GDM1 (cell line): Measurements from ENCODE around the gene ZNF382.
"Not testable (repeated sequence)": the region's sequence is repeated elsewhere in the genome, so short reads cannot be mapped to it uniquely, and the experiment has no call there.

Experiments used
- DNase-seq: peaks from one replicate; lab custom pipeline; 2025; lab: John Stamatoyannopoulos, UW

Gene ZNF382

DNA sequence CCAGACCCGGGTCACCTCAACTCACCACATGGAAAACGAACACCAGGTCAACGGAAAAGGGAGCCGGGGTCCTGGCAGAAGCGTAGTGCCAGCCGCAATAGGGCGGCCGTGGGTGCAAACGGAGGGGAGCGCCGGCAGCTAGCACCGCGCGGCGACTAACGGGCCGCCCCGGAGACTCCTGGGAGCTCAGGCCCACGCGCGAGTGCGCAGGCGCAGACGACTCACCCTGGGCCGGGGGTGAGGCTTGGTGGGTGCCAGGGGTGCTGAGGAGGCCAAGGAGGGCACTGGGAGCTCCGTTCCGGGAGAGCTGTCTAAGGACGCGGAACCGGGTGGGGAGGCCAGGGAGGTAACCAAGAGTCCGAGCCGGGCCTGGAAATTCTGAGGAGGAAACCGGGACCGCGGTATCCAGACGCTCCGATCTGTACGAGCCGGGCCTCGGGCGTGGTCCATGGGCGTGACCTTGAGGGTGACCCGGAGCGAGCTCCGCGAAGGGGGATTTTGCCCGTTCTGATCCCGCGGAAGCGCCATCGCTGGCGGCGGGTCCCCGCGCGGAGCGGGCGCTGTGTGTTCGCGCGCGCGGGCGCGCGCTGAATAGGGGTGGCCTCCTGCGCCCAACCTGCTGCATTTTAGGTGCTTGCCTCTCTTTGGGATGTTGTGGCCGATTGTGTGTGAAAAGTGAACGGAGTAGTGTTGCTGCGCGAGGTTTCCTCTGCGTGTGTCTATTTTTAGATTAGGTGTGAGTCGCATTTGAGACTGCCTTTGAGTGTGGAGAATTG is at the start of gene ZNF382:
Gene ZNF382, plus strand, starts transcription at position 213 of the 776 bp plus-strand sequence. CDS start 4,602 bp downstream, outside the sequence.
- peak; percentile 48 for DNase-seq

DNA sequence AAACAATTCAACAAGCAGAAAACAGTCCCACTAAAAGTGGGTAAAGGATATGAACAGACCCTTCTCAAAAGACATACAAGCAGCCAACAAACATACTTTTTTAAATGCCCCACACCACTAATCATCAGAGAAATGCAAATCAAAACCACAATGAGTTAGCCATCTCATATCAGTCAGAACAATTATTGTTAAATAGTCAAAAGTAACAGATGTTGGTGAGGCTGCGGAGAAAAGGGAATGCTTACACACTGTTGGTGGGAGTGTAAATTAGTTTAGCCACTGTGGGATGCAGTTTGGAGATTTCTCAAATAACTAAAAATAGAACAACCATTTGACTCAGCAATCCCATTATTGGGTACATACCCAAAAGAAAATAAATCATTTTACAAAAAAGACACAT is 40.7 kb upstream of the ZNF382 start:
- DNase-seq = no peak

DNA sequence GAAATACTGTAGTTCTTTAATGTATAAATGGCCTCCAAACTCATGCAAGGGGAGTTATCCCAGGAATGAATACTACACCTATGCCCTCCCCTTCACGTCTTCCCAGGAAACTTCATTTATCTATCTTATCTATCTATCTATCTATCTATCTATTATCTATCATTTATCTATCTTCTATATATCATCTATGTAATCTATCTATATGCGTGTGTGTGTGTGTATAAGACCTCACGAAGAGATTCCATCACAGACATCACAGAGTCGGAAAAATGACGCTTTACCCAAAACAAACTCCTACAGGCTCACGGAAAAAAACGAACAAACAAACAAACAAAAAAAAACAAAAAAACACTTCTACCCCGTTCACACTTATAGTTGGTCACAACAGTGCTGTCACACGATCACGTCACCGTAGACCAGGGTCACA is 32.5 kb upstream of the ZNF382 start:
- DNase-seq = no peak

DNA sequence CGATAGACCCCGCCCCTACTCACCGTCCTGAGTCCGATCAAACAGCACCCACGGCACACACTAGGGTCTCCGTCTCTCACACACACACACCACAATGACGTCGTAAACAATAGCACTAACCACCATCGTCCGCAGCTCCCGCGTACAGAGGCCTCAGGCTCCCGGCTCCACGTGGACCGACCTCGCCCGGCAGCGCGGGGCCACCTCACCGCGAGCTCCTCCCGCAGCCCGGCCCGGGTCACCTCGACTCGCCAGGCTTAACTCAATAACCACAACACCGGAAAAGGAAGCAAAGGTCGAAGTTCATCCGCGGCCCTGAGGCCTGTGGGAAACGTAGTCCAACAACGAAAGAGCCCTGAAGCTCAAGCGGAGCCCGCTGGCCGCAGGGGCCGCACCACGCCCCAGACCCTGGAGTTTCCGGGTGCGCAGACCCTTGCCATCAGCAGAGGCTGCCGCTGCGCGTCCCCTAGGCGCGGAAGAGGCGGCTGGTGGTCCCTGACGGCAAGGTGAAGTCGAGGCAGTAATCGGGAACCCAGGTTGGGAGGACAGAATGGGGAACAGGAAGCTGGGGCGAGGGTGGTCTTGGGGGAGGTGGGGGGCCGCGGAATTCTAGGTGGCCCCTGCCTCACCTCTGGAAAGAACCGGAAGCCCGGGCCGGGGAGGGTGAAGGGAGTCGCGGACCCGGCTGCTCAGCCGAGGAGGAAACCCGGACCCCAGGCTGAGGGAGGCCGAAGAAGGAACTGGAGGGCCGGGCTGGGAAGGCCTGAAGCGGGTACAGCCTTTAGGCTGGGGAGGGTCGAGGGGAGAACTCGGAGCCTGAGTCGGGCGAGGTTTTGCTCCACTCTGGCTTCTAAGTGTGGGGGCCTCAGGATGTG is 31.9 kb upstream of the ZNF382 start, which contains the start of gene ZNF529:
Gene ZNF529, minus strand, starts transcription at position 273 of the 875 bp plus-strand sequence. CDS start 946 bp downstream, outside the sequence.
- peak; percentile 79 for DNase-seq

DNA sequence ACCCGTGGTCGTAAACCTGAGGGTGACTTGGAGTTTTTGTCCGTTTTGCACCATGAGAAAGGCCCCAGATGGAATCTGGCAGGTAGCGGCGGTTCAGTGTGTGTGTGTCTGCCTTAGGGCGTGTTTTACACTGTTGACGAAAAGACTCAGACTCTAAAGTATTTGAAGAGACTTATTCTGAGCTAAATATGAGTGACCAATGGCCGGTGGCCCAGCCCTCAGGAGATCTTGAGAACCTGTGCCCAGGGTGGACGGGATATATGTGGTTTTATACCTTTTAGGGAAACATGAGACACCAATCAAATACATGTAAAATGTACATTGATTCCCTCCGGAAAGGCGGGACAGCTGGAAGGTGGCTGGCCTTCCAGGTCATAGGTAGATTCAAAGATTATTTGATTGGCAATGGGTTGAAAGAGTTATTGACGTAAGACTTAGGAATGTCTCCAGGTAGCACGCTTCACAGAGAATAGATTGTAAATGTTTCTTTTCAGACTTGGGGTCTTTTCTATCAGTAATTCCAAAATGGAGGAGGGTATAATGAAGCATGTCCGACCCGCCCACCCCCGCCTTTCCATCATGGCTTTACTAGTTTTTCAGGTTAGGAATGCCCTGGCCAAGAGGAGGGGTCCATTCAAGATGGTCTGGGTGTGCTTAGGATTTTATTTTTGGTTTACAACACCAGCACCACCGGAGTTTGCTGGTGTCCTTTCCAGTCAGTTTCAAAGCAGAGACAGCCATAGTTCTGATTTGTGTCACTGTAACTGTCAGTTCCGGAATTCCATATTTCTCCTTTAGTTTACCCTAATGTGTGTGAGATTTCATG is 31.0 kb upstream of the ZNF382 start:
- DNase-seq = no peak

DNA sequence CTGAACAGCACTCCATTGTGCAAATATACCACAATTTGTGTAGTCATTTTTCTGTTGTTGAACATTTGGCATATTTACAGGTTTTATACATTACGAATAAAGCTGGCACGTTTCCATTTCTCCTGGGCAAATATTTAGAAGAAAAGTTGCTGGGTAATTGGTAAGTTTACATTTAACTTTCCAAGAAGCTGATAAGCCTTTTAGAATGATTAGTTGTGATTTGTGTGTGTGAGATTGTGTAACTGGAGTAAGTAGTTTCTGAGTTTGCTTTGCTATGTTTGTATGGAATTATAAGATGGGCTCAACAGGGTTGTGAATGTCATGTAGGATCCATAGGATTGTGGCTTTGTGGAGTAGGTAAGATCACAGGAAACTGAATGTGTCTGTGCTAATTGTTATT is 30.4 kb upstream of the ZNF382 start:
- DNase-seq = no peak

DNA sequence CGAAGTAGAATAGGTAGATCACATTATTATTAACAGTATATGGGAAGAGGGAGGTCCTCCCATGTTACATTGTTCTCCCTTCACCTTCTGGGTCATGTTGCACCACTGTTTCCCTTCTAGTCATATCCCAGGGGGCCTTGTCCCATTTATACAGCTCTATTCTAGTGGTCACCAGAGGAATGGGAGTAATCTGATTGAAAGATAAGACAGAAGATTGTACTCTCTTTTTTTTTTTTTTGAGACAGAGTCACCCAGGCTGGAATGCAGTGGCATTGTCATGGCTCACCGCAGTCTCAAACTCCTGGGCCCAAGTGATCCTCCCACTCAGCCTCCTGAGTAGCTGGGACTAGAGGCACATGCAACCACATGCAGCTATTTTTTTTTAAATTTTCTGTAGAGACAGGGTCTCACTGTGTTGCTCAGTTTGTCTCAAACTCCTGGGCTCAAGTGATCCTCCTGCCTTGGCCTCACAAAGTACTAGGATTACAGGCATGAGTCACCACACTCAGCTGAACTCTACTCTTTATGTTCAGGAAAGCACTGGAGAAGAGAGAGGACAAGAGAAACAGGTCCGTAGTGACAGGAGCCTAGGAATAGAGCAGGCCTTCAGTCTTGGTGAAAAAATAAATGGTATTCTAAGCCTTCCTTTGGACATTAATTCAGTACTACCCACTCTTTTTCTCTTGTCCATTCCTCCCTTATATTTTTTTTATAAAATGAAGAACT is 27.7 kb upstream of the ZNF382 start:
- DNase-seq = no peak

DNA sequence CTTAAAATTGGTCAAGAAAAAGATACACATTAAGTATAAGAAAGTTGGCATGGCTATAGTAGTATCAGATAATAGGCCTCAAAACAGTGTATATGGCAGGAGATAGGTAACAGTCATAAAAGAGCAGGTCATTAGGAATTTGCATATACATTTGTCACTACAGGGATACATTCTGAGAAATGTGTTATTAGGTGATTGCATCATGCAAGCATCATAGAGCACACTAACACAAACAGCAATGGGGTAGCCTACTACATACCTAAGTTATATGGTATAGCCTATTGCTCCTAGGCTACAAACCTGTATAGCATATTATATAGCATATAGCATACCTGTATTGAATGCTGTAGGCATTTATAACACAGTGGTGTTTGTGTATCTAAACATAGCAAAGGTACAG is 25.9 kb upstream of the ZNF382 start:
- DNase-seq = no peak

DNA sequence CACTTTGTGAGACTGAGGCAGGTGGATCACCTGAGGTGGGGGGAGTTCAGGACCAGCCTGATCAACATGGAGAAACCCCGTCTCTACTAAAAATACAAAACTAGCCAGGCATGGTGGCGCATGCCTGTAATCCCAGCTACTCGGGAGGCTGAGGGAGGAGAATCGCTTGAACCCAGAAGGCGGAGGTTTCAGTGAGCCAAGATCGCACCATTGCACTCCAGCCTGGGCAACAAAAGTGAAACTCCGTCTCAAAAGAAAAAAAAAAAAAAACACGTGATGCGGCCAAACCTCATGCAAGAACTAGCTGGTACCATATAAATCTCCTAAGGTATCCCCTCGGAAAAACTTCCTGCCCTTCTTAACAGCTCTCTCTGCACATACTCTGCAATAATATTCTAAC is 2.4 kb upstream of the ZNF382 start:
- DNase-seq = not testable (repeated sequence)

DNA sequence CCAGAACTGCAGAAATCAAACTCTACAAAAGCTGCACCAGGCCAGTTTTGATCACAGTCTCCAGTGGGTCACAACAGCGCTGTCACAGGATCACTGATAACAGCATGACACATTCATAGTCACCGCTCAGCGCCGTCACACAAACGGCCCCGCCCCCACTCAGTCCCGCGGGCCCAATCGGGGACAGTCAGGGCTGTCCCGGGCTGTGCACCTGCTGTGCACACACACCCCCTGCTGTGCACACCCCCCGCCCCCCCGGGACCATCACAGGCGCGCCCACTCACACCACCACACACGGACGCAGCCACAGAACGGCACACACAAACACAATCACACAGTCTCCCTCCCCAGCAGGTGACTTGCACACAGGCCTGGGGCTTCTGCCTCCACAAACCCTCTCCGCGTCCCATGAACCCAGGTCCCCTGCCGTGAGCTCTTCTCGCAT is 435 bp upstream of the ZNF382 start:
- DNase-seq = peak; percentile 23

DNA sequence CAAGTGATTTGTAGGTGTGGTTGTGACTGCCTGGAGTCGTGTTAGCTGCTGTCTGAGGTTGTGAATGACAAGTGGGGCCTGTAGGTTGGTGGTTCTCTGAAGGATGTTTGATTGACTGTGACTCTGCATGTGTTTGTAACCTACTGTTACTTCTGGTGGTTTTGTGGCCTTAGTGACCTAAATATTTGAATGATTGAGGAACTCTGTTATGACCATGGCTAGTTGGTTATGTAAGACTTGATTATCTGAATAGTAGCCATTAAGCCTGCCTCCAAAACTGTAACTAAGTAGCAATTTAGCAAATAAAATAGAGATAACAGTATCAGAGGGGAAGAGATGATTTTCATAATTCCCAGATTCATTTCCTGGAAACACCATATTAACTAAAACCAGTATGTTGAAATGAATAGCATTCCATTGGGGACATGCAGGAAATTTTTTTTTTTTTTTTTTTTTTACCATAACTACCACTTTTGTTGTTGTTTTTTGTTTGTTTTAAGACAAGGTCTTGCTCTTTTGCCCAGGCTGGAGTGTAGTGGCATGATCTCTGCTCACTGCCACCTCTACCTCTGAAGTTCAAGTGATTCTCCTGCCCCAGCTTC is 865 bp downstream of the ZNF382 start:
- DNase-seq = no peak

DNA sequence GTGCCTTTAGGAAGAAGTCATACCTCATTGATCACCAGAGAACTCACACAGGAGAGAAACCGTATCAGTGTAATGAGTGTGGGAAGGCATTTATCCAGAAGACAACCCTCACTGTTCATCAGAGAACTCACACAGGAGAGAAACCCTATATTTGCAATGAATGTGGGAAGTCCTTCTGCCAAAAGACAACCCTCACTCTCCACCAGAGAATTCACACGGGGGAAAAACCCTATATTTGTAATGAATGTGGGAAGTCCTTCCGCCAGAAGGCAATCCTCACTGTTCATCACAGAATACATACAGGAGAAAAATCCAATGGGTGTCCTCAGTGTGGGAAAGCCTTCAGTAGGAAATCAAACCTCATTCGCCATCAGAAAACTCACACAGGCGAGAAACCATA is 21.9 kb downstream of the ZNF382 start:
- no peak for DNase-seq

DNA sequence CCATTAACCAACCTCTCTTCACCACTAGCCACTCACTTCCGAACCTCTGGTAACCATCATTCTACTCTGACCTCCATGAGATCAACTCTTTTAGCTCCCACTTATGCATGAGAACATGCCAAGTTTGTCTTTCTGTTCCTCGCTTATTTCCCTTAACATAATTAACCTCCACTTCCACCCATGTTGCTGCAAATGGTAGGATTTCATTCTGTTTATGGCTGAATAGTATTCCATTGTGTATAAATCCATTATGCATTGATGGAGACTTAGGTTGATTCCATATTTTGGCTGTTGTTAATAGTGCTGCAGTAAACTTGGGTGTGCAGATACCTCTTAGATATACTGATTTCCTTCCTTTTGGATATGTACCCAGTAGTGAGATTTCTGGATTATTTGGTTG is 30.2 kb downstream of the ZNF382 start:
- no peak for DNase-seq

DNA sequence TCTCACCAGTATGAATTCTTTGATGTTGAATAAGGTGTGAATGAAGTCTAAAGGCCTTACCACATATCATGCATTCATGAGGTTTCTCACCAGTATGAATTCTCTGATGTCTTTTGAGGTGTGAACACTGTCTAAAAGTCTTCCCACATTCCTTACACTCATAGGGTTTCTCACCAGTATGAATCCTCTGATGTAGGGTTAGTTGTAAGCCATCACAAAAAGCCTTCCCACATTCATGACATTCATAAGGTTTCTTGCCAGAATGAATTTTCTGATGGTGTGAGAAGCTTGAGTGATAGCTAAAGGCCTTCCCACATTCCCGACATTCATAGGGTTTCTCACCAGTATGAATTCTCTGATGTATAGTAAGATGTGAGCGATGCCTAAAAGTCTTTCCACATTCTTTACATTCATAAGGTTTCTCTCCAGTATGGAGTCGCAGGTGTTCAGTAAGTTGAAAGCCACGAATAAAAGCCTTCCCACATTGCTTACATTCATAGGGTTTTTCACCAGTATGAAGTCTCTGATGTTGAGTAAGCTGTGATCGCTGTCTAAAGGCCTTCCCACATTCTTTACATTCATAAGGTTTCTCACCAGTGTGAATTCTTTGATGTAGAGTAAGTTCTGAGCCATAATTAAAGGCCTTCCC is 33.9 kb downstream of the ZNF382 start:
- DNase-seq = no peak

DNA sequence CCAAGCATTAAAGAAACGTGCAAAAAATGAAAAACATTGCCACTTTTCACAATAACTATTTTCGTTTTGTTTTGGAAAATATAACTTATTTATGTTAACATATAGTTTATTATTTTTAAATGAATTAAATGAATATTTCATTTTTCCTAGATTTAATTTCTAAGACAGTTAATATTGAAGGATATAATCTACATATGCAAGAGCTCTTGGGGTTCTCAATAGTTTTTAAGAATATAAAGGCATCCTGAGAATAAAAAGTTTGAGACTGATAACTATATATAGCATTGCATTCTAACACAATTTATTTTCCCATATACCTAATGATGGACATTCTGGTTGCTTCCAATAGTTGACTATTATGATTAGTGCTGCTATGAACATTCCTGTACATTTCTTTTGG is 41.6 kb downstream of the ZNF382 start:
- no peak for DNase-seq

DNA sequence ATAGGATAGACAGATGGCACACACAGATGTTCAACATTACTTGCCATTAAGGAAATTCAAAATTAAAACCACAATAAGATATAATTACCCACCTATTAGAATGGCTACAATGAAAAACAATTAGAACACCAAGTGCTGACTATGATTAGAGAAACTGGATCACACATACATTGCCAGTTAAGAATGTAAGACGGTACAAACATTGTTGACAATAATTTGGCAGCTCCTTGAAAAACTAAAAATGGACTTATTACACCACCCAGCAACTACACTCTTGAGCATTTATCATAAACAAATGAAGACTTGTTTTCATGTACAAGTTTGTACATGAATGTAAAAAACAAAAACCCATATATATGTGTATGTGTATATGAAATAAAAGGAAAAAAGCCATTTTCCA is 47.8 kb downstream of the ZNF382 start:
- DNase-seq = no peak

DNA sequence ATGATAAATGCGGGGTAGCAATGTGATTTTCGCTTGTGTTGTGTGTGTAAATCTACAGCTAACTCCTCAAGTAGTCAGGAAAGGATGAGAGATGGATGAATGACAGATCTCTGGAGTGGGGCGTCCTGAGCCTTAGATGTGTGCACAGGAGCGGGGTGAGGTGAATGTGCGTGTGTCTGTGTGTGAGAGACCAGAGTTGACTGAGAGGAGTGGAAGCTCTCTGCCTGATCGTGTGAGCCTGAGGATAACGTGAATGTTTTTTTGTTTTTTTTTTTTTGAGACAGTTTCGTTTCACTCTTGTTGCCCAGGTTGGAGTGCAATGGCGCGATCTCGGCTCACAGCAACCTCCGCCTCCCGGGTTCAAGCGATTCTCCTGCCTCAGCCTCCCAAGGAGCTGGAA is 60.7 kb downstream of the ZNF382 start:
- DNase-seq = no peak

DNA sequence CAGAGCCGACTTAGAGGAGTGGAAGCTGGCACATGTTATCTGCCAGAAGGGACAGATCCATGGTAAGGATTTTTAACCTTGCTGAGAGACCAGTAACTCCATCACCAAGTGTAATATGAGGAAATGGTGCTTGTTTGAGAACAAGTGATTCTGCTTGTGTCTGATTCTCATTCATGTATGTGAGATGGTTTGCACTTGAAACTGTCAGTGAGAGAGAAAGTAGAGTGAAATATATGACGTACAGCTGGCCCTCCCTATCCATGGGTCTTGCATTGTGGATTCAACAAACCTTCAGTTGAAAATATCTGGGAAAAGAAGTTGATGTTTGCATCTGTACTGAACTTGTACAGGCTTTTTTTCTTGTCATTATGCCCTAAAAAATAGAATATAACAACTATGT is 63.5 kb downstream of the ZNF382 start:
- DNase-seq = no peak

DNA sequence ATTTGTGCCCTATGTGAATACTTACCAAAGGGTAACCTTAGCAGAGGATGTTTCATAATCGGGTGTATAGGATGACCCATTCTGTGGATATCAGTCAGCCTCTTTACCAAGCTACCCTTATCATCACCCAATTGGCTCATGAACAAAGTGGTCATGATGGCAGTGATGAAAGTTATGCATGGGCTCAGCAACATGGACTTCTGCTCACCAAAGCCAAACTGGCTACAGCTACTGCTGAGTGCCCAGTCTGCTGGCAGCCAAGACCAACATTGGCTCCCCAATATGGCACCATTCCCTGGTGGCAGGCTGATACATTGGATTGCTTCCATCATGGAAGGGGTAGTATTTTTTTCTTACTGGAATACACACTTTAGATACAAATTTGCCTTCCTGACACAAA is 67.3 kb downstream of the ZNF382 start:
- no peak for DNase-seq

DNA sequence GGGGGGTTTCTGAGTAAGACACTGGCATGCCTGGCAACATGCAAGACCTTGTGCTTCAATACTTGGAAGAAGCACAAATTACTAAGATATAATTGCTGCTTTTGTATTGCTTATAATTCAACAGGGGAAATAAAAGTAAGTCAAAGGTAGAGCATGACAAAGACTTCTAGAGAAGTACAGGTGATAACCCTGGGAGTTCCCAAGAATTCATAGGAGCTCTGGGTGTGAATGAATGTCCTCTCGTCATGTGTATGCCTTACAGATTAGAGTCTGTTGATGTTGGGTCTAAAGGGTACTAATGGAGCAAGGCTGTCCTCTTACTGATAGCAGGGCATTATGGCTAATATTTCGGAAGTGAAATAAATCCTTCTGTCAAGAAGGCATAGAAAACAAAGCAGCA is 69.1 kb downstream of the ZNF382 start:
- no peak for DNase-seq
